Ishikawa (cell line): Measurements from ENCODE around the gene COMMD1.

Experiments used
- CEBPB ChIP-seq: IDR thresholded peaks from 2 replicates; pipeline ENCODE4 v1.6.1; 2012
- CREB1 ChIP-seq: IDR thresholded peaks from 2 replicates; pipeline ENCODE4 v1.6.1; 2012; ENCODE audit warnings: low read depth
- EGR1 ChIP-seq: IDR thresholded peaks from 2 replicates; pipeline ENCODE4 v1.6.1; 2012
- EP300 ChIP-seq: IDR thresholded peaks from 2 replicates; pipeline ENCODE4 v1.6.1; 2012; ENCODE audit warnings: borderline replicate concordance
- FOXM1 ChIP-seq: IDR thresholded peaks from 2 replicates; pipeline ENCODE4 v1.6.1; 2012; ENCODE audit warnings: low read depth, borderline replicate concordance
- MAX ChIP-seq: IDR thresholded peaks from 2 replicates; pipeline ENCODE4 v1.6.1; 2012
- NFIC ChIP-seq: IDR thresholded peaks from 2 replicates; pipeline ENCODE4 v1.6.1; 2012
- RAD21 ChIP-seq: IDR thresholded peaks from 2 replicates; pipeline ENCODE4 v1.6.1; 2012; ENCODE audit warnings: low read depth
- REST ChIP-seq: IDR thresholded peaks from 2 replicates; pipeline ENCODE4 v1.6.1; 2012; ENCODE audit warnings: low read depth, mild to moderate bottlenecking
- TAF1 ChIP-seq: IDR thresholded peaks from 2 replicates; pipeline ENCODE4 v1.6.1; 2012; ENCODE audit warnings: low read depth, mild to moderate bottlenecking
- TCF12 ChIP-seq: IDR thresholded peaks from 2 replicates; pipeline ENCODE4 v1.6.1; 2012; ENCODE audit warnings: low read depth
- TEAD4 ChIP-seq: IDR thresholded peaks from 2 replicates; pipeline ENCODE4 v1.6.1; 2012
- USF1 ChIP-seq: IDR thresholded peaks from 2 replicates; pipeline ENCODE4 v1.6.1; 2012
- YY1 ChIP-seq: IDR thresholded peaks from 2 replicates; pipeline ENCODE4 v1.6.1; 2012; ENCODE audit warnings: low read depth
- ZBTB7A ChIP-seq: IDR thresholded peaks from 2 replicates; pipeline ENCODE4 v1.6.1; 2012; ENCODE audit warnings: low read depth

The COMMD1 gene

GRCh38 chr2:62118160-62118559 is 212.7 kb downstream of the COMMD1 start:
- TF ChIP-seq RAD21 (no peak), FOXM1 (no peak), CEBPB (no peak), MAX (no peak), CREB1 (no peak), REST (no peak), EP300 (no peak), TEAD4 (no peak), ZBTB7A (no peak), TAF1 (no peak), TCF12 (no peak), EGR1 (no peak), USF1 (no peak), NFIC (no peak)

- TF ChIP-seq CREB1, result no peak
- TF ChIP-seq FOXM1, result no peak
Measured at GRCh38 chr2:62119311-62119974, 214.0 kb downstream of the COMMD1 start.

- no peak for TF ChIP-seq EGR1
- TF ChIP-seq FOXM1, result no peak
- no peak for TF ChIP-seq NFIC
- TF ChIP-seq YY1, result no peak
- no peak for TF ChIP-seq MAX
- no peak for TF ChIP-seq CREB1
Measured at GRCh38 chr2:62133320-62133823, 227.9 kb downstream of the COMMD1 start.

- TF ChIP-seq USF1 (no peak), MAX (no peak), RAD21 (no peak), TCF12 (no peak), REST (no peak), NFIC (no peak)
Measured at GRCh38 chr2:62136956-62137830, 231.7 kb downstream of the COMMD1 start.

- TF ChIP-seq CREB1 (no peak), EP300 (no peak), TEAD4 (no peak), TAF1 (no peak), NFIC (no peak), CEBPB (no peak), REST (no peak), ZBTB7A (no peak), YY1 (no peak), EGR1 (no peak), RAD21 (no peak), USF1 (no peak), TCF12 (no peak), FOXM1 (no peak), MAX (no peak)
Measured at GRCh38 chr2:62140426-62141141, 235.1 kb downstream of the COMMD1 start.
